ENCODE results near the gene IL4R.

IL4R gene

DNA sequence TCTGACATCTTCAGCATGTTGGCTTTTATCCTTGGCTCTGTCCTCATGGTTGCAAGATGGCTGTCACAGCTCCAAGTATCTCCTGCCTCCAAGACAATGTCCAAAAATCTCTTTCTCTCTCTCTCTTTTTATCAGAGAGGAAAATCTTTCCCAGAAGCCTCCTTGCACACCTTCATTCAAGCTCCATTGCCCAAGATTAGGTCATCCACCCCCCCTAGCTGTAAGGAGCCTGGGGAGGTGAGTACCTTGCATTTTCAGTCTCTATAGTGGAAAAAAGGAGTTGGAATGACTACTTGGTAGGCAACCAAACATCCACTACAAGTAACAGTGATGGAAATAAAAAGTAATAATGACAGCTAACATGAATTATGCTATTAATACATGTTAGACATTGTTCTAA, 23.2 kb upstream of the IL4R start:
- TF ChIP-seq, protein P1, sequence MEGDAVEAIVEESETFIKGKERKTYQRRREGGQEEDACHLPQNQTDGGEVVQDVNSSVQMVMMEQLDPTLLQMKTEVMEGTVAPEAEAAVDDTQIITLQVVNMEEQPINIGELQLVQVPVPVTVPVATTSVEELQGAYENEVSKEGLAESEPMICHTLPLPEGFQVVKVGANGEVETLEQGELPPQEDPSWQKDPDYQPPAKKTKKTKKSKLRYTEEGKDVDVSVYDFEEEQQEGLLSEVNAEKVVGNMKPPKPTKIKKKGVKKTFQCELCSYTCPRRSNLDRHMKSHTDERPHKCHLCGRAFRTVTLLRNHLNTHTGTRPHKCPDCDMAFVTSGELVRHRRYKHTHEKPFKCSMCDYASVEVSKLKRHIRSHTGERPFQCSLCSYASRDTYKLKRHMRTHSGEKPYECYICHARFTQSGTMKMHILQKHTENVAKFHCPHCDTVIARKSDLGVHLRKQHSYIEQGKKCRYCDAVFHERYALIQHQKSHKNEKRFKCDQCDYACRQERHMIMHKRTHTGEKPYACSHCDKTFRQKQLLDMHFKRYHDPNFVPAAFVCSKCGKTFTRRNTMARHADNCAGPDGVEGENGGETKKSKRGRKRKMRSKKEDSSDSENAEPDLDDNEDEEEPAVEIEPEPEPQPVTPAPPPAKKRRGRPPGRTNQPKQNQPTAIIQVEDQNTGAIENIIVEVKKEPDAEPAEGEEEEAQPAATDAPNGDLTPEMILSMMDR (IDR thresholded peaks at IDR 0.05; ENCODE audit: borderline replicate concordance, insufficient read depth, low read depth, low read length), result no peak
- H3K4me3 ChIP-seq (ENCODE audit: low read depth, low read length), result no peak overlapping the region

DNA sequence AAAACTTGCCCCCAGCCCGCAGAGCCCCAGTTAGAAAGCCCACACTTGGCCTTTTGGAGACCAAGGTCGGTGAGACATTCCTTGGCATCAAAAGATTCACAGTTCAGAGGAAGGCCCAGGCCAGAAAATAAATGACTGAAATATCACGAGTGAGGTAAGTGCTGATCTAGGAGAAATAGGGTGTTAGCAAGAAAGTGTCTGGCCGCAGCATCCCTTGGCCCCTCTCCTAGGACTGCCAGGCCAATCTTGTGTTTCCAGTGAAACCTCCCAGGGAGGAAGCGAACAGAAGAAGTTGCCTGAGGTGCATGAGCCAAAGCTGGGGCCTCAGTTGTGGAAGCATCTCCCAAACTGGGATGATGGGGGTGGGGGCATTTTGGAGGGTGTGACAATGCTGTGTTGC, 22.7 kb upstream of the IL4R start:
- no peak overlapping the region for H3K4me3 ChIP-seq (ENCODE audit: low read depth, low read length)
- TF ChIP-seq, protein P1 (IDR thresholded peaks at IDR 0.05; ENCODE audit: borderline replicate concordance, insufficient read depth, low read depth, low read length), result no peak

DNA sequence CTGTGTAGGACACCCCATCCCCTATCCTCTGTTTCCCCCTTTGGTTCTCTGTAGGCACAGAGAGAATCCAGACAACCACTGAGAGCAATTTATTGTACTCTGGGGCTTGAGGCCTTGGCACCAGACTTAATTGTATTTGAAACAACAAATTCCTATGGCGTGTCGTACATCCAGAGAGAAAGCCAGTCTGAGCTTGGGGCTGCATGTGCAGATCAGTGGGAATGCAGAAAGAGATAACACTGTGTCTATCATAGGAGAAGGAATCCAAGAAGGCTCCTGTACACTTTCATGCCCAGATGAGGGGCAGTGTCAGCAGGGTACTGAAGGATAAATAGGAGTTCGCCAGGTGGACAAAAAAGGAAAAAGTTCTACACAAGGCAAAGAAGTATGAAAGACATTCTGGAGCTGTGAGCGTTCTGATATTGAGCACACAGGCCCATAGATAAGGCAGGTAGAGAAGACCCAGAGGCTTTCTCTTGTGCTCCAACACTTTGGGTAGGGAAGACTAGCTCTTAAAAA, 22.0 kb upstream of the IL4R start:
- H3K4me3 ChIP-seq (ENCODE audit: low read depth, low read length), result no peak overlapping the region
- TF ChIP-seq, protein P1 (IDR thresholded peaks at IDR 0.05; ENCODE audit: borderline replicate concordance, insufficient read depth, low read depth, low read length), result no peak

DNA sequence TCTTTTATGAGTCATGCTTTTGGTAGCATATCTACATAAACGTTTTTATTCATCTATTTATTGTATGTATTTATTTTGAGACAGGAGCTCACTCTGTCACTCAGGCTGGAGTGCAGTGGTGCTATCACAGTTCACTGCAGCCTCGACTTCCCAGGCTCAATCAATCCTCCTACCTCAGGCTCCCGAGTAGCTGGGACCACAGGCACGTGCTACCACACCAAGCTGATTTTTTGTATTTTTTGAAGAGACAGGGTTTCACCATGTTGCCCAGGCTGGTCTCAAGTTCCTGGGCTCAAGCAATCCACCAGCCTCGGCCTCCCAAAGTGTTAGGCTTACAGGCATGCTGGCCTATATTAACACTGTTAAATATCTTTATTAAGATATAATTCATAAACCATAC, 20.4 kb upstream of the IL4R start:
- TF ChIP-seq, protein P1 (IDR thresholded peaks at IDR 0.05; ENCODE audit: borderline replicate concordance, insufficient read depth, low read depth, low read length), result no peak
- H3K4me3 ChIP-seq (ENCODE audit: low read depth, low read length), result no peak overlapping the region

DNA sequence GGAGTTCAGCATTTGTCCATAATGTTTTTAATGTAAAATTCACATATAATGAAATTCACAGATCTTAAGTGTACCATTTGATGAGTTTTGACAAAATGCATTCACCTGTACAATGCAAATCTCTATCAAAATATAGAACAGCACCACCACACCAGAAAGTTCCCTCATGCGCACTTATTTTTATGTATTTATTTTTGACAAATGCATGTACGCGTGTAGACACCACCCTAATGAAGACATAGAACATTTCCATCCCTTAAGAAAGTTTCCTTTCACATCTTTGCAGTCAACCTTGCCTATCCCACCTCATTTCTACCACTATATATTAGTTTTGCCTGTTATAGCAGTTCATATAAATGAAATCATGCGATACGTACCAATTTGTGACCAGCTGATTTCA, 15.6 kb upstream of the IL4R start:
- H3K4me3 ChIP-seq (ENCODE audit: low read depth, low read length), result no peak overlapping the region

DNA sequence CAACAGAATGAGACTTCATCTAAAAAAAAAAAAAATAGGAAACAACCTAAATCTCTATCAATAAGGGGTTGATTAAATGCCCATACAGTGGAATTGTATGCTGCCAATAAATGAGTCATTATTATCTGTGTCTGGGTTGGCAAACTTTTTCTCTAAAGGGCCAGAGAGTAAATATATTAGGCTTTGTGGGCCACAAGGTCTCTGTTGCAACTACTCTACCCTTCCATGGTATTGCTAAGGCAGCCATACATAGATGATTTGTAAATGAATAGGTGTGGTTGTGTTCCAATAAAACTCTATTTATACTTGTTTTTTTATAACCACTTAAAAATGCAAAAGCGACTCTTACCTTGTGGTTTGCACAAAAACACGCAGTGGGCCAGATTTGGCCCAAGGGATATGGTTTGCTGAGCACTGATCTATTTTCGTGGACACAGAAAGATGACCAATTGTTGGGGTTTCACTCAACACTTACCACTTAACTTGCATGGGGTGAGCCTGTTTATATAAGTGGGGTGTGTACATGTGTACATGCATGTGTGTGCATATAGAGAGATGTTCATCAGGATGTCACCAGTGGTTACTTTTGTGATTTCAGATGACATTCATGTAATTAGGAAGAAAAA, 12.4 kb upstream of the IL4R start:
- no peak overlapping the region for H3K4me3 ChIP-seq (ENCODE audit: low read depth, low read length)
- TF ChIP-seq, protein P1 (IDR thresholded peaks at IDR 0.05; ENCODE audit: borderline replicate concordance, insufficient read depth, low read depth, low read length), result no peak

More for the DNA sequence above, 15.6 kb upstream of the IL4R start:
- TF ChIP-seq, protein P1 (IDR thresholded peaks at IDR 0.05; ENCODE audit: borderline replicate concordance, insufficient read depth, low read depth, low read length), result no peak

DNA sequence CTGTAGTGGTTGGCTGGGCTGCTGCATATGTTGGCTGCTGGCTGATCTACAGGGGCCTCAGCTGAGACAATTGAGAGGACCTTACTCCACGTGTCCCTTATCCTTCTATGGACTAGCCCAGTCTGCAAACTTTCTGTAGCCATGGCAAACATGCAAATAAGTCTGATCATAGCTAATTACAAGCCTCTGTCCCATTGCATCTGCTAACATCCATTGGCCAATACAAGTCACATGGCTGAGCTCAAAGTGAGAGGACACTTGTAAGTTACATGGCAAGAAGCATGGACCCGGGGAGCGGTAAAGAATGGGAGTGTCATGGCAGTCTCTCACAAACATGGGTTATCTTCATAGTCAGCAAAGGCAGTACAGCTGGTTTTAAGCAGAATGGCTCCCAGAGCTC, 11.6 kb upstream of the IL4R start:
- H3K4me3 ChIP-seq (ENCODE audit: low read depth, low read length), result no peak overlapping the region
- TF ChIP-seq, protein P1 (IDR thresholded peaks at IDR 0.05; ENCODE audit: borderline replicate concordance, insufficient read depth, low read depth, low read length), result no peak

Data from GM12875 (cell line).